Right lobe of liver (tissue), 4 donors: ENCODE results near the gene VMP1.

ENCODE experiments used
- CTCF ChIP-seq, 4 donors: fragments of 200-600 bp in 3 of 4; fragments of 450-650 bp in 1 of 4; IDR thresholded peaks; one replicate each; pipeline versions ENCODE4 v1.5.1 to v1.8.0; 2016 to 2022; ENCODE audit warnings: antibody characterized with exemption in 4 of 4, mild to moderate bottlenecking in 2 of 4
- POLR2A ChIP-seq: fragments of 450-650 bp; IDR thresholded peaks from one replicate; pipeline ENCODE4 v1.6.1; 2017; ENCODE audit warnings: antibody characterized with exemption, mild to moderate bottlenecking
- donor health status: DM: no; HTN: no; CAD: no.
- donor health status: DM: no; HTN: no; CAD: no.
- donor health status: DM: no; HTN: yes; CAD: no.

DNA sequence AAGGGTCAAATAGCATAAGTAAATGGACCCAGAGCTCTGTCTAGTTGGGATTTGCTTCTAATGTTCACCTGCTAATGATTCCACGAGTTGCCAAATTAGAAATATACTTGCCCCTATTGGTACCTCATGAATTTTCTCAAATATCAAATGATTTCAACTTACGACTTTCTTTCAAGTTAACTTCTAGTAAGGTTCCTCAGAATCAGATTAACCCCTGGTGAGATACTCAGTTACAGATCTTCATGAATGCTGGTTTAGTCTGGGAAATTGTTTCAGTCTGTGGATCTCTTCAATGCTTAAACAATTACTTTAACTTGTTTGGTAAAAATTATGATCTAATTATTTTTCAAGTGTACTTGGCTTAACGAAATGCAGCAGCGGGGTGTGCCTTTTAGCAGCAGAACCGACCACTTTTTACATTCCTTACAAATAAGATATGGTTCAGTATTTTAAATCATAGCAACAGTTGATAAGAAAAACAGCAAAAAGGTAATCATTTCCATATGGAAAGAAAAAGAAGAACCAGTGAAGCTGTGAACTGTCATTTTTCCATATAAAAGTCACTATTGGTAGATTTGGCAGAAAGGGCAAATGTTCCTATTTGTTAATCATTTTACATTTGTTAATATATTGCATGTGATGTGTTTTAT lies 150.8 kb downstream of the VMP1 start:
- TF ChIP-seq CTCF (IDR thresholded peaks at IDR 0.05): no peak
- no peak for TF ChIP-seq POLR2A
